ENCODE results near the gene RFXANK.
A peak's percentile ranks its signal among the peaks of the same experiment; 100 is the strongest.

- TF ChIP-seq CTCF (conservative IDR thresholded peaks at IDR 0.05 in 1 of 2, IDR thresholded peaks at IDR 0.05 in 1 of 2; ENCODE audit: extremely low read depth in 1 of 2, insufficient read depth in 1 of 2, low read depth in 1 of 2, low read length in 2 of 2) (peak; percentile 92 to 96), EZH2 (IDR thresholded peaks at IDR 0.05; ENCODE audit: borderline replicate concordance, low read length) (no peak)
These were observed 46.1 kb upstream of the RFXANK start for GRCh38 chr19:19145684-19146608.
